Endothelial cell of umbilical vein (primary cell): ENCODE data around the gene PTPRE. TPM values are rescaled to one million over a fixed set of nuclear protein-coding genes. Genes with fewer than 3 reads are reported as not detected.

Experiments
- BruUV-seq: library from RNA; stranded (reverse); fragments of 400-500 nt; replicated peaks from 2 replicates; lab custom pipeline; 2021; lab: Mats Ljungman, UMichigan
- CTCF ChIA-PET: fragments of 300-600, 350-600 bp; sonication (Branson Sonifier 250); formaldehyde crosslinking; loops from one replicate; lab custom pipeline; 2021; ENCODE audit warnings: antibody characterized with exemption, inconsistent platforms; lab: Charles Lee
- POLR2A ChIA-PET: fragments of 300-600, 350-600 bp; sonication (Branson Sonifier 250); formaldehyde crosslinking; loops from one replicate; lab custom pipeline; 2021; ENCODE audit warnings: antibody characterized with exemption, inconsistent platforms; lab: Charles Lee
- DNase-seq: peaks from one replicate; pipeline ENCODE4 v3.0.0-alpha.2; 2011; ENCODE audit warnings: low read depth, low spot score
- FAIRE-seq: peaks from 2 replicates; lab custom pipeline; 2011; peaks lifted over from hg19 to GRCh38; lab: Jason Lieb, UNC
- H2AFZ ChIP-seq: 2 replicates; pipeline ENCODE4 v1.6.0; 2012; ENCODE audit warnings: low read depth, low read length, control low read depth, inconsistent platforms
- H3K27ac ChIP-seq: 2 replicates; pipeline ENCODE4 v1.5.1; 2011; ENCODE audit warnings: low read depth, mild to moderate bottlenecking, control low read depth, low read length, moderate library complexity; ENCODE audit not compliant: insufficient read depth
- H3K27me3 ChIP-seq, 2 experiments: 2 replicates each; pipeline versions ENCODE4 v1.6.0 to v1.6.1; 2011; ENCODE audit warnings: low read length in 2 of 2, mixed read lengths in 1 of 2; ENCODE audit not compliant: control insufficient read depth in 2 of 2, insufficient read depth in 2 of 2
- H3K36me3 ChIP-seq, 2 experiments: 2 replicates in 1 of 2; 3 replicates in 1 of 2; pipeline ENCODE4 v1.5.1; 2011; ENCODE audit warnings: low read length in 2 of 2, mild to moderate bottlenecking in 1 of 2, moderate library complexity in 1 of 2; ENCODE audit not compliant: control insufficient read depth in 2 of 2, insufficient read depth in 2 of 2; ENCODE audit errors: extremely low read depth in 1 of 2
- H3K4me1 ChIP-seq: 3 replicates; pipeline ENCODE4 v1.5.1; 2011; ENCODE audit warnings: mild to moderate bottlenecking, low read length; ENCODE audit not compliant: control insufficient read depth, insufficient read depth; ENCODE audit errors: extremely low read depth
- H3K4me2 ChIP-seq: 2 replicates; pipeline ENCODE4 v1.6.1; 2011; ENCODE audit warnings: low read length, control low read depth, mixed read lengths; ENCODE audit not compliant: insufficient read depth
- H3K4me3 ChIP-seq, 3 experiments: fragments of 200-600 bp in 1 of 3; sonication (generic), shearing (Covaris generic) in 1 of 3; replicated peaks in 1 of 3; 2 replicates each; pipeline ENCODE4 v1.5.1; 2011 to 2016; ENCODE audit warnings: control low read depth in 3 of 3, low read length in 3 of 3, mild to moderate bottlenecking in 2 of 3, inconsistent platforms in 1 of 3, low read depth in 1 of 3, moderate library complexity in 1 of 3; ENCODE audit not compliant: insufficient read depth in 1 of 3
- H3K79me2 ChIP-seq: 2 replicates; pipeline ENCODE4 v1.6.0; 2012; ENCODE audit warnings: low read length, inconsistent platforms; ENCODE audit not compliant: control insufficient read depth, insufficient read depth
- H3K9ac ChIP-seq: replicated peaks from 2 replicates; pipeline ENCODE3; 2011; ENCODE audit warnings: low read length, control low read depth; ENCODE audit not compliant: insufficient read depth; ENCODE audit errors: extremely low read depth
- H3K9me1 ChIP-seq: replicated peaks from 3 replicates; pipeline ENCODE4 v1.6.0; 2011; ENCODE audit warnings: mild to moderate bottlenecking, low read length; ENCODE audit not compliant: control insufficient read depth, insufficient read depth; ENCODE audit errors: extremely low read depth
- H3K9me3 ChIP-seq: replicated peaks from 2 replicates; pipeline ENCODE4 v1.5.1; 2012; ENCODE audit warnings: low read length, inconsistent platforms; ENCODE audit not compliant: control insufficient read depth, insufficient read depth
- H4K20me1 ChIP-seq: replicated peaks from 2 replicates; pipeline ENCODE3; 2011; ENCODE audit warnings: mild to moderate bottlenecking, low read length; ENCODE audit not compliant: control insufficient read depth, insufficient read depth; ENCODE audit errors: extremely low read depth
- EZH2 ChIP-seq: IDR thresholded peaks from 2 replicates; pipeline ENCODE4 v1.6.1; 2012; ENCODE audit warnings: borderline replicate concordance, low read depth, mild to moderate bottlenecking, moderate library complexity, low read length, inconsistent platforms; ENCODE audit not compliant: severe bottlenecking
- FOS ChIP-seq: IDR thresholded peaks from 2 replicates; pipeline ENCODE4 v1.6.1; 2011; ENCODE audit warnings: mild to moderate bottlenecking, low read length, moderate library complexity, borderline replicate concordance; ENCODE audit not compliant: insufficient read depth
- GATA2 ChIP-seq: IDR thresholded peaks from 2 replicates; pipeline ENCODE4 v1.7.0; 2011; ENCODE audit warnings: low read depth, mild to moderate bottlenecking, moderate library complexity, mixed read lengths, low read length; ENCODE audit not compliant: insufficient read length, insufficient read depth
- JUN ChIP-seq: IDR thresholded peaks from 2 replicates; pipeline ENCODE4 v1.6.1; 2011; ENCODE audit warnings: borderline replicate concordance, low read depth; ENCODE audit not compliant: insufficient read length, insufficient read depth
- MYC ChIP-seq: IDR thresholded peaks from one replicate; pipeline ENCODE4 v1.6.1; 2011; ENCODE audit warnings: mild to moderate bottlenecking, low read depth, low read length
- POLR2A ChIP-seq: IDR thresholded peaks from 2 replicates; pipeline ENCODE4 v1.6.1; 2012; ENCODE audit warnings: low read depth, mild to moderate bottlenecking, control low read depth, low read length
- POLR2AphosphoS5 ChIP-seq: IDR thresholded peaks from 2 replicates; pipeline ENCODE4 v1.6.1; 2012; ENCODE audit warnings: low read depth, mild to moderate bottlenecking, control low read depth, low read length, moderate library complexity; ENCODE audit not compliant: insufficient read depth
- dilution Hi-C: fragments of 300-500 bp; cut with MboI; formaldehyde crosslinking; loops from one replicate; pipeline ENCODE4 v1.15.0; 2019; ENCODE audit warnings: low sequenced_read_pairs; ENCODE audit not compliant: extremely low pct_ligation_motif_present
- intact Hi-C: fragments of 100-400 bp; cut with micrococcal nuclease; formaldehyde crosslinking; loops from one replicate; pipeline ENCODE4 v1.10.0; 2022
- polyA plus RNA-seq, 4 experiments: library from polyadenylated mRNA; depleted of rRNA in 3 of 4; stranded (reverse) in 3 of 4; unstranded in 1 of 4; fragments of >200 nt; gene quantifications; 2 replicates each; pipeline versions ENCODE4 v1.2.1 to v1.2.3, GENCODE V29; 2011 to 2012; ENCODE audit warnings: missing spikeins in 1 of 4
- total RNA-seq: library from RNA; stranded (reverse); gene quantifications from 2 replicates; pipeline ENCODE4 v1.2.3, GENCODE V29; 2021
- TF ChIP-seq, protein P1 (sequence below), 2 donors: IDR thresholded peaks; 1 replicate in 1 of 2; 2 replicates in 1 of 2; pipeline ENCODE4 v1.5.1; 2011; ENCODE audit warnings: low read length in 2 of 2, mild to moderate bottlenecking in 2 of 2, moderate library complexity in 2 of 2, control low read depth in 1 of 2, inconsistent platforms in 1 of 2, low read depth in 1 of 2; ENCODE audit not compliant: insufficient read depth in 1 of 2; ENCODE audit errors: extremely low read depth in 1 of 2
- TF ChIP-seq, protein P2 (sequence below): IDR thresholded peaks from 2 replicates; pipeline ENCODE4 v1.6.1; 2011; ENCODE audit not compliant: insufficient read depth, insufficient read length

Gene PTPRE
- total and polyA plus RNA-seq, 2 donors (not counting 3 experiments of a cell fraction or from before 2014, with no cell fraction given) = 37.3 to 116 TPM

DNA sequence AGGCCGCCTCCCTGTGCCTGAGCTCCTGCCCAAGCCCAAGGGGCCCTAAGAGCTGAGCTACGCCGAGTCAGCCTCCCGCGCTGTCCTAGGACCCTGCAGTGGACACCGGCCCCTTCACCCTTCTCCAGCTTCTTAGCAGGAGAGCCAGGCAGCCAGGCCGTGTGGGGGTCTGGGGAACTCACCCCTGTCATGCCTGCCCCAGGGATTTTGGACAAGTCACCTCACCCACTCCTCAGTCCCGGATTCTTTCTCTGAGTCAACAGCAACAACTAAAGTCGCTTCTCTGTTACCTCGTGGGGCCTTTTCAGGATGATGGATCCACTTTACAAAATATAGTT is 140.0 kb downstream of the PTPRE start:
- POLR2A ChIA-PET = no interaction called here
- no peaks in the 10 kb centered on the region for H3K27me3 ChIP-seq
- H3K79me2 ChIP-seq = peaks cover 4% of the 10 kb centered on the region
- BruUV-seq = no TSS peak
- H2AFZ ChIP-seq = no peak overlapping the region
- no peak overlapping the region for H3K27ac ChIP-seq
- H3K4me1 ChIP-seq = peaks cover 17% of the 10 kb centered on the region
- TF ChIP-seq, protein P1, sequence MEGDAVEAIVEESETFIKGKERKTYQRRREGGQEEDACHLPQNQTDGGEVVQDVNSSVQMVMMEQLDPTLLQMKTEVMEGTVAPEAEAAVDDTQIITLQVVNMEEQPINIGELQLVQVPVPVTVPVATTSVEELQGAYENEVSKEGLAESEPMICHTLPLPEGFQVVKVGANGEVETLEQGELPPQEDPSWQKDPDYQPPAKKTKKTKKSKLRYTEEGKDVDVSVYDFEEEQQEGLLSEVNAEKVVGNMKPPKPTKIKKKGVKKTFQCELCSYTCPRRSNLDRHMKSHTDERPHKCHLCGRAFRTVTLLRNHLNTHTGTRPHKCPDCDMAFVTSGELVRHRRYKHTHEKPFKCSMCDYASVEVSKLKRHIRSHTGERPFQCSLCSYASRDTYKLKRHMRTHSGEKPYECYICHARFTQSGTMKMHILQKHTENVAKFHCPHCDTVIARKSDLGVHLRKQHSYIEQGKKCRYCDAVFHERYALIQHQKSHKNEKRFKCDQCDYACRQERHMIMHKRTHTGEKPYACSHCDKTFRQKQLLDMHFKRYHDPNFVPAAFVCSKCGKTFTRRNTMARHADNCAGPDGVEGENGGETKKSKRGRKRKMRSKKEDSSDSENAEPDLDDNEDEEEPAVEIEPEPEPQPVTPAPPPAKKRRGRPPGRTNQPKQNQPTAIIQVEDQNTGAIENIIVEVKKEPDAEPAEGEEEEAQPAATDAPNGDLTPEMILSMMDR (IDR thresholded peaks at IDR 0.05; ENCODE audit: extremely low read depth in 1 of 2, insufficient read depth in 1 of 2, low read depth in 1 of 2, low read length in 2 of 2) = no peak
- TF ChIP-seq JUN (no peak), MYC (no peak), EZH2 (no peak), POLR2A (no peak), POLR2AphosphoS5 (no peak), GATA2 (no peak), FOS (no peak)
- TF ChIP-seq, protein P2, sequence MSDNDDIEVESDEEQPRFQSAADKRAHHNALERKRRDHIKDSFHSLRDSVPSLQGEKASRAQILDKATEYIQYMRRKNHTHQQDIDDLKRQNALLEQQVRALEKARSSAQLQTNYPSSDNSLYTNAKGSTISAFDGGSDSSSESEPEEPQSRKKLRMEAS = no peak
- H3K9me3 ChIP-seq = no peaks in the 10 kb centered on the region
- intact Hi-C loops (no loop called here), dilution Hi-C loops (no loop called here)
- DNase-seq = no peak
- peak; percentile 26 for FAIRE-seq
- no peak overlapping the region for H3K9ac ChIP-seq
- H4K20me1 ChIP-seq = no peaks in the 10 kb centered on the region
- H3K4me2 ChIP-seq = no peak overlapping the region
- no peaks in the 10 kb centered on the region for H3K9me1 ChIP-seq
- peaks cover 7 to 44% of the 10 kb centered on the region in 2 experiments for H3K36me3 ChIP-seq
- CTCF ChIA-PET = interaction anchor here (1.1 to 2.8 kb wide), 6 partner anchors 10 to 140 kb away, joined by 3 to 25 read pairs (median 11); partner anchors contain the start of gene PTPRE
- no peak overlapping the region for H3K4me3 ChIP-seq
